ENCODE data around the gene SFXN5. TPM values are rescaled to one million over a fixed set of nuclear protein-coding genes. Genes with fewer than 3 reads are reported as not detected.

The SFXN5 gene
- total RNA-seq, 1 experiment from 2014 or later = 11.3 TPM

DNA sequence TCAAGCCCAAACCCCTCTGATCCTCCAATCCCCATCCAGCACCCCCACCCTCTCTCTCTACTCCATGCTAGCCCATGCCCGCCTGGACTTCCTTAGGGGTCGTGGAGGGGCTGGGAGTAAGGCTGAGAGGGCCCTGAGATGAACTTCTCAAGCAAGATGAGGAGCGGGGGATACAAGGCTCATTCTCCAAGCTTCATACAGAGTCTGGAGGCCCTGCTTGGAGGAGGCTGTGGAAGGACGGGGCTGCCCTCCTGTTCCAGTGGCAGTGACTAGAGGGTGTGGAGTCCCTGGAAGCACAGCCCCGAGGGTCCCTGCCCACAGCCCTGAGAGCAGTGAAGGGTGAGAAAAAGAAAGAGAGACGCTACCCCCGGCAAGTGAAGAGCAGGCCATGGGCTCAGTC is 108.6 kb downstream of the SFXN5 start:
- Mint-ChIP-seq H3K4me1 (ENCODE audit: low read depth, unreplicated experiment) (no peaks in the 10 kb centered on the region), H3K9me3 (ENCODE audit: low read depth, unreplicated experiment) (no peaks in the 10 kb centered on the region), H3K36me3 (ENCODE audit: insufficient read depth, unreplicated experiment) (no peaks in the 10 kb centered on the region), H3K27me3 (ENCODE audit: unreplicated experiment) (no peaks in the 10 kb centered on the region), H3K27ac (ENCODE audit: unreplicated experiment) (no peak overlapping the region), H3K4me3 (ENCODE audit: low read depth, unreplicated experiment) (no peak overlapping the region)
- TF ChIP-seq, protein P1, sequence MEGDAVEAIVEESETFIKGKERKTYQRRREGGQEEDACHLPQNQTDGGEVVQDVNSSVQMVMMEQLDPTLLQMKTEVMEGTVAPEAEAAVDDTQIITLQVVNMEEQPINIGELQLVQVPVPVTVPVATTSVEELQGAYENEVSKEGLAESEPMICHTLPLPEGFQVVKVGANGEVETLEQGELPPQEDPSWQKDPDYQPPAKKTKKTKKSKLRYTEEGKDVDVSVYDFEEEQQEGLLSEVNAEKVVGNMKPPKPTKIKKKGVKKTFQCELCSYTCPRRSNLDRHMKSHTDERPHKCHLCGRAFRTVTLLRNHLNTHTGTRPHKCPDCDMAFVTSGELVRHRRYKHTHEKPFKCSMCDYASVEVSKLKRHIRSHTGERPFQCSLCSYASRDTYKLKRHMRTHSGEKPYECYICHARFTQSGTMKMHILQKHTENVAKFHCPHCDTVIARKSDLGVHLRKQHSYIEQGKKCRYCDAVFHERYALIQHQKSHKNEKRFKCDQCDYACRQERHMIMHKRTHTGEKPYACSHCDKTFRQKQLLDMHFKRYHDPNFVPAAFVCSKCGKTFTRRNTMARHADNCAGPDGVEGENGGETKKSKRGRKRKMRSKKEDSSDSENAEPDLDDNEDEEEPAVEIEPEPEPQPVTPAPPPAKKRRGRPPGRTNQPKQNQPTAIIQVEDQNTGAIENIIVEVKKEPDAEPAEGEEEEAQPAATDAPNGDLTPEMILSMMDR (IDR thresholded peaks at IDR 0.05; ENCODE audit: unreplicated experiment) = no peak
- intact Hi-C loops (cut with micrococcal nuclease; ENCODE audit: unreplicated experiment) = no loop called here
- BruUV-seq (replicated peaks) = no TSS peak
- no peak for DNase-seq
- CTCF ChIA-PET = no interaction called here

DNA sequence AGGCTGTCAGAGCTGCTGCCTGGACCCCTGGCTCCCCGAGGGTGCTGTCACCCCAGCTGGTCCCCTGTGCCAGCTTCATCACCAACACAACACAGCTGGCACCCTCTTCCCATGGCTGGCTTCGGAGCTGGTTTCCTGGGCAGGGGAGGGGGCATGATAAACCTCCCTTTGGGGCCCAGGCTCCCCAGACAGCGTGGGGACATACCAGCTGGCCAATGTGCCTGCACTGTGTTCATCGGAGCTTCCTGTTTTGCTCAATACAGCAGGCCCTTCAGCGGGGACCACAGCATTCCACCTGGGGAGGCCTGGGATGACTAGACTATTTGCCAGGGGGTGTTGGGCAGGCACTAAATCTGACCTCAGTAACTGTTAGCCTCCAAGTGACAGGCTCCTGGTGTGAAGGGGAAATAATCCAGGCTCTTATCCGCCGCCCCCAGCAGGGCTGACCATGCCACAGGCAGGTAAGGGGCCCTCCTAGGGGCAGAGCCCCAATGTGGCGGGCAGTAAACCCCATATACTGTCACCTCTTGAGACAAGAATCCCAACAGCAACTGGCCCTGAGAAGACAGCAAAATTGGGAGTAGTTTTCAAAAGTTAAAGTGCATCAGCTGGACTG is 109.6 kb downstream of the SFXN5 start:
- CTCF ChIA-PET = interaction anchor here (0.6 kb wide), 2 partner anchors 17 to 45 kb away, joined by 3 read pairs; no protein-coding TSS in a partner anchor
- no peaks in the 10 kb centered on the region for H3K36me3 Mint-ChIP-seq (ENCODE audit: insufficient read depth, unreplicated experiment)
- TF ChIP-seq, protein P1 (IDR thresholded peaks at IDR 0.05; ENCODE audit: unreplicated experiment) = no peak
- DNase-seq = no peak
- BruUV-seq (replicated peaks) = no TSS peak
- intact Hi-C loops (cut with micrococcal nuclease; ENCODE audit: unreplicated experiment) = no loop called here
- no peaks in the 10 kb centered on the region for H3K4me1 Mint-ChIP-seq (ENCODE audit: low read depth, unreplicated experiment)
- no peak overlapping the region for H3K4me3 Mint-ChIP-seq (ENCODE audit: low read depth, unreplicated experiment)
- no peaks in the 10 kb centered on the region for H3K9me3 Mint-ChIP-seq (ENCODE audit: low read depth, unreplicated experiment)
- no peaks in the 10 kb centered on the region for H3K27me3 Mint-ChIP-seq (ENCODE audit: unreplicated experiment)
- no peak overlapping the region for H3K27ac Mint-ChIP-seq (ENCODE audit: unreplicated experiment)

DNA sequence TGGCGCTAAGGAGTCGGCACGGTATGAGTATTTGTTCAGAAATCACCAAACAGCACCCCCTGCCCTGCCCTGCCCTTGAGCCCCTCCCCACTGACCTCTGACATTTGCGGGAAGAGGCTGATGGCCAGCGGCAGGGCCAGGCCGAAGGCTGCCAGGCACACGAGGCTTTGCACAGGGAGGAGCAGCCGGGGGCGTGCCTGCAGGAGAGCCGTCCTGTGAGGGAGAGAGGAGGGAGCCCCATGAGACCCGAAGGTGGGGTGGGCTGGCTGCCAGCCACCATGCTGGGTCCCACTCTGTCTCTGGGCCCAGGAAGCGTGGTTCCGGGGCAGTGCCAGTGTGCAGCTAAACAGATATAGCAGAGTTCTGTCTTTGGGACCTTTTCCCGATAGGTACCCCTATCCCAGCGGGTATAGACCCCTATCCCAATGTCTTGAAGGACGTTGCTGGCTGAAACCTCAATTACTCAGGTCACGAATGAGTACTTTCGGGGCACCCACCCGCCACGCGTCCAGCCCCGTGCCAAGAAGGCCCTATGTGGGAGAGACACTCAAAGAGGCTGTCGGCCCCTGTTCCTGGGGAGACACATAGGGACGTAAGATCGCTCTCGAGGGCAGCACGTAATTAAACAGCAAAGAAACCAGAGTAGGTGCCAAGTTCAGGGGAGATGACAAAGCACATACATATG is 110.3 kb downstream of the SFXN5 start:
- Mint-ChIP-seq H3K4me3 (ENCODE audit: low read depth, unreplicated experiment) (no peak overlapping the region), H3K27me3 (ENCODE audit: unreplicated experiment) (no peaks in the 10 kb centered on the region), H3K27ac (ENCODE audit: unreplicated experiment) (no peak overlapping the region), H3K4me1 (ENCODE audit: low read depth, unreplicated experiment) (no peaks in the 10 kb centered on the region), H3K9me3 (ENCODE audit: low read depth, unreplicated experiment) (no peaks in the 10 kb centered on the region), H3K36me3 (ENCODE audit: insufficient read depth, unreplicated experiment) (no peaks in the 10 kb centered on the region)
- no TSS peak for BruUV-seq (replicated peaks)
- CTCF ChIA-PET = interaction anchor here (0.6 kb wide), 2 partner anchors 18 to 46 kb away, joined by 3 read pairs; no protein-coding TSS in a partner anchor
- TF ChIP-seq, protein P1 (IDR thresholded peaks at IDR 0.05; ENCODE audit: unreplicated experiment) = no peak
- DNase-seq = no peak
- intact Hi-C loops (cut with micrococcal nuclease; ENCODE audit: unreplicated experiment) = no loop called here

DNA sequence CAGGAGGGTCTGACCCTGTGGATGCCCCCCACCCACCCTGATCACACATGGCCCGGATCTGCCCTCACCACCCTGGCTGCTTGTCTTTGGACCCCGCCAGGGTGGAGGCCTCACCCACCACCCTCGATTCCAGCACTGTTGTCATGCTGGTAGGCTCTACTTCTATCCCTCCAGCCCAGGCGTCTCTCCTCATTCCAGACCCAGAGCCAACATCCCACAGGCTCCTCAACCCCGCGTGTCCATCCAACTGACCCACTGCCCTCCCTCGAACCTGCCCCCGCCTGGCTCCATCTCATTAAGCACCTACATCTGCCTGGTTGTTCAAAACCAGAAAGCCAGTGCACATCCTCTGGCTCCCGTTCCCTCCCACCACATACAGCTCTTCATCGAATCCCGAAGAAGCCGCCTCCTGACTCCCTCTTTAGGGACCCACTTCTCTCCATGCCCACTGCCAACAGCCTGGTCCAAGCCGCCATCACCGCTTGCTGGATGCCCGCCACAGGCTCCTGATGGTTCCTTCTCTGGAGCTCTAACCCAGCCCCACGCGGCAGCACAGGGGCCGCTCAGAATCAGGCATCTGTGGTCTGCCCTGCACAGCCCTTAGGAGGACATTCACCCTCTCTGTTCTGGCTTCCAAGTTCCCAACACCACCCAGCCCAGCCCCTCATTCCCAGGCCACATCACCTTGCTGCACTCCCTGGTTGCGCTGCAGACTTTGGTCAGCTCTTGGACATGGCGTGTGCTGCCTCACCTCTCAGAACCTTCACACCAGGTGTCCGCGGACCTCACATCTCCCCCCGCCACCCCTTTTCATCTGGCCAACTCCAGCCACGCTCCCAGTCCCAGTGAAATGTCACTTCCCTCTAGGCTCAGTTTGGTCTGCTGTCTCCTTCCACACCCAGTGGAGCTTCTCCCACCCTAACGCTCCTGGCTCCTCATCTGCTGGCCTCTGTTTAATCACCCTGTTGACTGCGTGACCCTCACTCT is 111.2 kb downstream of the SFXN5 start:
- CTCF ChIA-PET = no interaction called here
- Mint-ChIP-seq H3K27ac (ENCODE audit: unreplicated experiment) (no peak overlapping the region), H3K9me3 (ENCODE audit: low read depth, unreplicated experiment) (no peaks in the 10 kb centered on the region), H3K4me1 (ENCODE audit: low read depth, unreplicated experiment) (no peaks in the 10 kb centered on the region), H3K36me3 (ENCODE audit: insufficient read depth, unreplicated experiment) (no peaks in the 10 kb centered on the region), H3K27me3 (ENCODE audit: unreplicated experiment) (no peaks in the 10 kb centered on the region), H3K4me3 (ENCODE audit: low read depth, unreplicated experiment) (no peak overlapping the region)
- no TSS peak for BruUV-seq (replicated peaks)
- DNase-seq = no peak
- TF ChIP-seq, protein P1 (IDR thresholded peaks at IDR 0.05; ENCODE audit: unreplicated experiment) = no peak
- intact Hi-C loops (cut with micrococcal nuclease; ENCODE audit: unreplicated experiment) = no loop called here
